A673 (cell line): ENCODE data around the gene UQCRHL. TPM values are rescaled to one million over a fixed set of nuclear protein-coding genes. Genes with fewer than 3 reads are reported as not detected.

Source experiments
- BruUV-seq: library from RNA; stranded (reverse); fragments of 400-500 nt; replicated peaks from 2 replicates; lab custom pipeline; 2021; lab: Mats Ljungman, UMichigan
- CTCF ChIA-PET: fragments of 300-600 bp; sonication (Branson Sonifier 250); formaldehyde crosslinking; loops from one replicate; lab custom pipeline; 2022; ENCODE audit warnings: antibody characterized with exemption; lab: Charles Lee
- POLR2A ChIA-PET: fragments of 300-600 bp; sonication (Branson Sonifier 250); formaldehyde crosslinking; loops from one replicate; lab custom pipeline; 2022; ENCODE audit warnings: antibody characterized with exemption; ENCODE audit not compliant: low non-redundant PET; lab: Charles Lee
- DNase-seq: peaks from one replicate; pipeline ENCODE4 v3.0.0-alpha.2; 2015; ENCODE audit warnings: low spot score
- H3K27ac ChIP-seq: fragments of 200-600 bp; sonication (generic); 2 replicates; pipeline ENCODE4 v1.5.1; 2016; ENCODE audit warnings: mixed run types, low read depth, mild to moderate bottlenecking, mixed read lengths, antibody characterized with exemption, low read length; ENCODE audit not compliant: poor library complexity, severe bottlenecking
- H3K27me3 ChIP-seq: fragments of 200-600 bp; sonication (generic); replicated peaks from 2 replicates; pipeline ENCODE4 v1.6.1; 2017; ENCODE audit warnings: mixed run types, low read depth, mild to moderate bottlenecking, mixed read lengths, antibody characterized with exemption, low read length; ENCODE audit not compliant: insufficient read depth, poor library complexity
- H3K36me3 ChIP-seq: fragments of 200-600 bp; sonication (generic); 2 replicates; pipeline ENCODE4 v1.6.1; 2016; ENCODE audit warnings: mixed run types, mild to moderate bottlenecking, mixed read lengths, antibody characterized with exemption, low read length; ENCODE audit not compliant: insufficient read depth, poor library complexity, severe bottlenecking
- H3K4me1 ChIP-seq: fragments of 200-600 bp; sonication (generic); 2 replicates; pipeline ENCODE4 v1.6.1; 2017; ENCODE audit warnings: mixed run types, mild to moderate bottlenecking, mixed read lengths, antibody characterized with exemption, low read length; ENCODE audit not compliant: insufficient read depth, poor library complexity, severe bottlenecking
- H3K4me3 ChIP-seq: fragments of 200-600 bp; sonication (generic); 2 replicates; pipeline ENCODE4 v1.5.1; 2016; ENCODE audit warnings: low read depth, mixed run types, mild to moderate bottlenecking, mixed read lengths, low read length; ENCODE audit not compliant: poor library complexity, severe bottlenecking
- H3K9me3 ChIP-seq: fragments of 200-600 bp; sonication (generic); 2 replicates; pipeline ENCODE4 v1.6.1; 2016; ENCODE audit warnings: mixed run types, low read depth, mild to moderate bottlenecking, mixed read lengths, antibody characterized with exemption, low read length; ENCODE audit not compliant: poor library complexity, severe bottlenecking
- EZH2 ChIP-seq: fragments of 200-600 bp; sonication (generic); IDR thresholded peaks from 2 replicates; pipeline ENCODE4 v1.6.1; 2017; ENCODE audit warnings: borderline replicate concordance, low read depth, mild to moderate bottlenecking, mixed read lengths, antibody characterized with exemption, low read length; ENCODE audit not compliant: poor library complexity, severe bottlenecking
- intact Hi-C: fragments of 100-400 bp; cut with micrococcal nuclease; formaldehyde crosslinking; loops from one replicate; pipeline ENCODE4 v1.10.0; 2022; ENCODE audit not compliant: unreplicated experiment
- total RNA-seq: library from RNA; stranded (reverse); gene quantifications from 2 replicates; pipeline ENCODE4 v1.2.3, GENCODE V29; 2021
- TF ChIP-seq, protein P1 (sequence below): fragments of 300-800, 200-600 bp; sonication (generic); conservative IDR thresholded peaks from 2 replicates; pipeline ENCODE4 v1.5.1; 2017; ENCODE audit warnings: low read depth, mild to moderate bottlenecking, antibody characterized with exemption, low read length, moderate library complexity, mixed read lengths

The UQCRHL gene
- total RNA-seq, 1 experiment from 2014 or later = 4.1 TPM

DNA sequence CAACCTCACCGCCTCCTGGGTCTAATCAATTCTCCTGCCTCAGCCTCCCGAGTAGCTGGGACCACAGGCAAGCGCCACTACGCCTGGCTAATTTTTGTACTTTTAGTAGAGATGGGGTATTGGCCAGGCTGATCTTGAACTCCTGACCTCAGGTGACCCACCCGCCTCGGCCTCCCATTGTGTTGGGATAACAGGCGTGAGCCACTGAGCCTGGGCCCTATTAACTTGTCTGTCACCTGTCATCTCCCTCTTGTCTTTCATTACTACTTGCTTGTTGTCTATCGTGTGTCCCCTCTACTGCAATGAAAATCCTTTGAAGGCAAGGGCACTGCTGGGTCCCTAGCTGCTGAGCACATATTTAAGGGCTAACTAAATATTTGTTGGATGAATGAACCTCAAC is 3.4 kb downstream of the UQCRHL start:
- H3K4me1 ChIP-seq = peaks cover 6% of the 10 kb centered on the region
- H3K27ac ChIP-seq = no peak overlapping the region
- no peak for DNase-seq
- intact Hi-C loops = loop anchor here (5.0 kb wide), 2 partner anchors 143 to 253 kb away; no protein-coding TSS in a partner anchor
- H3K4me3 ChIP-seq = no peak overlapping the region
- H3K36me3 ChIP-seq = no peaks in the 10 kb centered on the region
- H3K27me3 ChIP-seq = no peaks in the 10 kb centered on the region
- ChIA-PET CTCF (interaction anchor here (1.2 kb wide), 1 partner anchor 150 kb away, joined by 4 read pairs; no protein-coding TSS in a partner anchor), POLR2A (no interaction called here)
- TF ChIP-seq, protein P1, sequence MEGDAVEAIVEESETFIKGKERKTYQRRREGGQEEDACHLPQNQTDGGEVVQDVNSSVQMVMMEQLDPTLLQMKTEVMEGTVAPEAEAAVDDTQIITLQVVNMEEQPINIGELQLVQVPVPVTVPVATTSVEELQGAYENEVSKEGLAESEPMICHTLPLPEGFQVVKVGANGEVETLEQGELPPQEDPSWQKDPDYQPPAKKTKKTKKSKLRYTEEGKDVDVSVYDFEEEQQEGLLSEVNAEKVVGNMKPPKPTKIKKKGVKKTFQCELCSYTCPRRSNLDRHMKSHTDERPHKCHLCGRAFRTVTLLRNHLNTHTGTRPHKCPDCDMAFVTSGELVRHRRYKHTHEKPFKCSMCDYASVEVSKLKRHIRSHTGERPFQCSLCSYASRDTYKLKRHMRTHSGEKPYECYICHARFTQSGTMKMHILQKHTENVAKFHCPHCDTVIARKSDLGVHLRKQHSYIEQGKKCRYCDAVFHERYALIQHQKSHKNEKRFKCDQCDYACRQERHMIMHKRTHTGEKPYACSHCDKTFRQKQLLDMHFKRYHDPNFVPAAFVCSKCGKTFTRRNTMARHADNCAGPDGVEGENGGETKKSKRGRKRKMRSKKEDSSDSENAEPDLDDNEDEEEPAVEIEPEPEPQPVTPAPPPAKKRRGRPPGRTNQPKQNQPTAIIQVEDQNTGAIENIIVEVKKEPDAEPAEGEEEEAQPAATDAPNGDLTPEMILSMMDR = no peak
- no peak for TF ChIP-seq EZH2
- no peaks in the 10 kb centered on the region for H3K9me3 ChIP-seq
- no TSS peak for BruUV-seq

DNA sequence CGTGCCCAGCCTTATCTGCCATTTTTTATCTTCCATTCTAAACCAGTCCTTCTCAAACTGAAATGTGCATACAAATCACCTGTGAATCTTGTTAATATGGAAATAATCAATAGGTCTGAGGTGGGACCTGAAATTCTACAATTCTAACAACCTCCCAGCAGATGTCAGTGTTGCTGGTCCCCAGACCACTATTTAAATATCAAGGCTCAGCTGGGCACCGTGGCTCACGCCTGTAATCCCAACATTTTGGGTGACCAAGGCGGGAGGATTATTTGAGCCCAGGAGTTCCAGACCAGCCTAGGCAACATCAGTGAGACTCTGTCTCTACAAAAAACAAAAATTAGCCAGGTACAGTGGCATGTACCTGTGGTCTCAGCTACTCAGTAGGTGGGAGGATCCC is 4.1 kb downstream of the UQCRHL start:
- TF ChIP-seq, protein P1 = peak; percentile 61
- TF ChIP-seq EZH2 = no peak
- Histone ChIP-seq H3K36me3 (no peaks in the 10 kb centered on the region), H3K4me3 (no peak overlapping the region), H3K27ac (no peak overlapping the region), H3K27me3 (no peaks in the 10 kb centered on the region), H3K4me1 (peaks cover 7% of the 10 kb centered on the region), H3K9me3 (no peaks in the 10 kb centered on the region)
- peak; percentile 57 for DNase-seq
- ChIA-PET POLR2A (no interaction called here), CTCF (interaction anchor here (1.2 kb wide), 1 partner anchor 151 kb away, joined by 4 read pairs; no protein-coding TSS in a partner anchor)
- intact Hi-C loops = loop anchor here (5.0 kb wide), 2 partner anchors 144 to 254 kb away; no protein-coding TSS in a partner anchor
- no TSS peak for BruUV-seq

DNA sequence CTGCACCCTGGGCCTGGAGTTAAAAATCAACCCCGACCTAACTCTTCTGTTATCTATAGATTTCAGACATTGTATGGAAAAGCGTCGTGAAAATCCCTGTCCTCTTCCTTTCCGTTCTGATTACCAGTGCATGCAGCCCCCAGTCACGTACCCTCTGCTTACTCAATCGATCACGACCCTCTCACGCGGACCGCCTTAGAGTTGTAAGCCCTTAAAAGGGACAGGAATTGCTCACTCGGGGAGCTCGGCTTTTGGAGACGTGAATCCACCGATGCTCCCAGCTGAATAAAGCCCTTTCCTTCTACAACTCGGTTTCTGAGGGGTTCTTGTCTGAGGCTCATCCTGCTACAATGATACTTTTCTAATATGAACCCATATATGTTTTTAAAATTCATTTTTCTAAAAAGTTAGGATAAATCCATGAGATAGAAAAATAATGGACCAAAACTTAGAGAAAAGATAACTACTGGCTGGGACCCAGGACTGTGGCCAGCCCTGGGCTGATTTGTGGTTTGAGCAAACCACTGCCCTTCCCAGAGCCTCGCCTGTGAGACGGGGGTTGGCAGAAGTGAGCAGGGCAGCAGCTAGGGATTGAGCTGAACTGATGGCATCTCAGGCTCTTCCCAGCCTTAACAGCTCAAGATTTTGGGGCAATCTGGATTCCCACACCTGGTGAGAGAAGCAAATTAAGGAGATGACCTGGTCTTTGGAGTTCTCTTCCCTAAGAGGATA is 5.0 kb downstream of the UQCRHL start:
- H3K27ac ChIP-seq = no peak overlapping the region

More for the DNA sequence above, 5.0 kb downstream of the UQCRHL start:
- Histone ChIP-seq H3K4me3 (no peak overlapping the region), H3K4me1 (peaks cover 7% of the 10 kb centered on the region), H3K36me3 (no peaks in the 10 kb centered on the region), H3K27me3 (no peaks in the 10 kb centered on the region), H3K9me3 (no peaks in the 10 kb centered on the region)
- CTCF ChIA-PET = interaction anchor here (0.6 to 1.3 kb wide), 3 partner anchors 32 to 561 kb away, joined by 4 to 5 read pairs (median 4); no protein-coding TSS in a partner anchor
- intact Hi-C loops = loop anchor here (5.0 kb wide), 2 partner anchors 145 to 255 kb away; no protein-coding TSS in a partner anchor
- no TSS peak for BruUV-seq
- DNase-seq = no peak
- TF ChIP-seq, protein P1 = no peak
- TF ChIP-seq EZH2 = no peak
- POLR2A ChIA-PET = no interaction called here
